ENCODE data around the gene STK24.

The STK24 gene

DNA sequence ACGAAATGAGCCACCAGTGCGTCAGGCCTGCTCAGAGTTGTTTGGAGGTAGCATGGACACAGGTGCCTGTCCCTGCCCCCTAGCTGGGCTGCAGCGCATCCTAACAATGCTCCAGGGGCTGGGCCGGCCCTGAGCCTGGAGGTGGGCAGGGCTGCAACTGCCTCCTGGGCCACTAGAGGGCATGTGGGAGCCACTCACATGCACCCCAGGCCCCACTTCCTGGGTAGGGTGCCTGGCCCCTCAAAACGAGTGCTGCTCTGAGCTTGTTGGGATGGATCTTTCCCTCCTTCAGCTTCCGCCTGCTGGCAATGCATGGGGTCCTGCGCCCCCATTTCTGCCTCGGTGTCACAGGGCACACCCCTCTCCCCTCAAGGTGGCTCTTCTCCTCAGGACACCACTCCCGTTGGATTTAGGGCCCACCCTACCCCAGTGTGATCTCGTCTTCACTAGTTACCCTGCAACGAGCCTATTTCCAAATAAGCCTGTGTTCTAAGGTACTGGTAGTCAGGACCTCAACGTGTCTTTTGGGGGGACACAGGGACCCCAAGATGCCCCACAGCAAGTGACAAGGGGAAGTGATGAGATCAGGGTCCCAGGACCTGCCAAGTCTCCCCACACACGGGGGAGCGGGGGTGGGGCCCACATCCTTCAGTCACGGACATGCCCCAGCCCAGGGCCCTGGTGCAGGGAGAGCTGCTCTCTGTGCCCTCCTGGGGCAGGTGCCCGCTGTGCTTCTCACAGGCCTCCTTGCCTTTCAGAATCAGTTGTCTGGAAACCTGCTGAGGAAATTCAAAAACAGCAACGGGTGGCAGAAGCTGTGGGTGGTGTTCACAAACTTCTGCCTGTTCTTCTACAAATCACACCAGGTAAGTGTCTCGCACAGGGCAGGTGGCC, 131.3 kb downstream of the STK24 start:
- Histone ChIP-seq H3K27ac (no peak overlapping the region), H3K27me3 (replicated peaks) (no peaks in the 10 kb centered on the region), H3K36me3 (replicated peaks) (peaks cover 29% of the 10 kb centered on the region), H3K4me3 (ENCODE audit: low read depth, low read length) (no peak overlapping the region)
- TF ChIP-seq, protein P1, sequence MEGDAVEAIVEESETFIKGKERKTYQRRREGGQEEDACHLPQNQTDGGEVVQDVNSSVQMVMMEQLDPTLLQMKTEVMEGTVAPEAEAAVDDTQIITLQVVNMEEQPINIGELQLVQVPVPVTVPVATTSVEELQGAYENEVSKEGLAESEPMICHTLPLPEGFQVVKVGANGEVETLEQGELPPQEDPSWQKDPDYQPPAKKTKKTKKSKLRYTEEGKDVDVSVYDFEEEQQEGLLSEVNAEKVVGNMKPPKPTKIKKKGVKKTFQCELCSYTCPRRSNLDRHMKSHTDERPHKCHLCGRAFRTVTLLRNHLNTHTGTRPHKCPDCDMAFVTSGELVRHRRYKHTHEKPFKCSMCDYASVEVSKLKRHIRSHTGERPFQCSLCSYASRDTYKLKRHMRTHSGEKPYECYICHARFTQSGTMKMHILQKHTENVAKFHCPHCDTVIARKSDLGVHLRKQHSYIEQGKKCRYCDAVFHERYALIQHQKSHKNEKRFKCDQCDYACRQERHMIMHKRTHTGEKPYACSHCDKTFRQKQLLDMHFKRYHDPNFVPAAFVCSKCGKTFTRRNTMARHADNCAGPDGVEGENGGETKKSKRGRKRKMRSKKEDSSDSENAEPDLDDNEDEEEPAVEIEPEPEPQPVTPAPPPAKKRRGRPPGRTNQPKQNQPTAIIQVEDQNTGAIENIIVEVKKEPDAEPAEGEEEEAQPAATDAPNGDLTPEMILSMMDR (IDR thresholded peaks at IDR 0.05; ENCODE audit: low read depth, low read length, missing control alignments), result peak; percentile 97
- DNase-seq, result peak; percentile 34
- in situ Hi-C loops (cut with HindIII; ENCODE audit: low pct_ligation_motif_present, low sequenced_read_pairs), result loop anchor here (25.0 kb wide), 1 partner anchor 217 kb away; no protein-coding TSS in a partner anchor

DNA sequence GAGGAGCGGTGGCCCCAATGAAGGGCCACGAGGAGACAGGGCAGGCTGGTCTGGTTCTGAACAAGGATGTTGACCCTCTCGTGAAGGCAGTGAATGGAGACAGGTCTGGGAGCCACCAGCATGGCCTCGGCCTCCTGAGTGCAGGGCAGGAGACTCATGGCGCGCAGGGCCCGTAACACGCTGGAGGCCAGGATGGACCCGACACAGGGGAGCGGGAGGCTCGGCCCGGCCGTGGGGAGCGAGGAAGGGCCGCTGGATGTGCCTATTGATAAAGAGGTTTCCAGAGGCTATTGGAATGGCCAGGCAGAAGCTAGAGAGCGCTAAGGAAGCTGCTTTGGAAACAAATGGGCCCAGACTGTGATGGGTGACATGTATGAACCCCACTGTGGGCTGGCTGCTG, 132.5 kb downstream of the STK24 start:
- peaks cover 35% of the 10 kb centered on the region for H3K36me3 ChIP-seq (replicated peaks)
- H3K27ac ChIP-seq, result no peak overlapping the region
- in situ Hi-C loops (cut with HindIII; ENCODE audit: low pct_ligation_motif_present, low sequenced_read_pairs), result loop anchor here (25.0 kb wide), 1 partner anchor 218 kb away; no protein-coding TSS in a partner anchor
- no peaks in the 10 kb centered on the region for H3K27me3 ChIP-seq (replicated peaks)
- TF ChIP-seq, protein P1 (IDR thresholded peaks at IDR 0.05; ENCODE audit: low read depth, low read length, missing control alignments), result no peak
- DNase-seq, result no peak
- H3K4me3 ChIP-seq (ENCODE audit: low read depth, low read length), result no peak overlapping the region

GRCh38 chr13:98443800-98444325, 133.0 kb downstream of the STK24 start:
- in situ Hi-C loops (cut with HindIII; ENCODE audit: low pct_ligation_motif_present, low sequenced_read_pairs), result loop anchor here (25.0 kb wide), 1 partner anchor 218 kb away; no protein-coding TSS in a partner anchor
- Histone ChIP-seq H3K27me3 (replicated peaks) (no peaks in the 10 kb centered on the region), H3K36me3 (replicated peaks) (peaks cover 33% of the 10 kb centered on the region), H3K4me3 (ENCODE audit: low read depth, low read length) (no peak overlapping the region), H3K27ac (peak overlapping the region; percentile 48)
- no peak for DNase-seq
- TF ChIP-seq, protein P1 (IDR thresholded peaks at IDR 0.05; ENCODE audit: low read depth, low read length, missing control alignments), result no peak

DNA sequence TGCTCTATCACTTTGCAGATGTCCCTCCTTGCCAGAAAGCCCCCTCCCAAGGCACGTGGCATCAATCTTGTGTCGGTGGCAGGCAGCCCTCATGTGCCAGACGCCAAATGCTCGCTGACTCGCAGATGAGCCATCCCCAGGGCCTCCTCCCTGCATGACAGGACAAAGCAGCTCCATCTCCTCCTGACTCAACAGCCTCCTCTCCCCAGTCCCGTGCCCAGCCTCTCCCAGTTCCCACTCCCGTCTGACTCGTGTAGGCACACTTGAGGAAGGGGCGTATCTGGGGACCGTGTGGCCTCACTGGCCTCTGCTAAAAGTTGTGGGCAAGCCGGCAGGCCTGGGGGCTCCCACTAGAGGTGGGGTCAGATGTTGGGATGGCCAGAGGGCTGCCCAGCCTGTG, 133.6 kb downstream of the STK24 start:
- TF ChIP-seq, protein P1 (IDR thresholded peaks at IDR 0.05; ENCODE audit: low read depth, low read length, missing control alignments), result no peak
- in situ Hi-C loops (cut with HindIII; ENCODE audit: low pct_ligation_motif_present, low sequenced_read_pairs), result loop anchor here (25.0 kb wide), 1 partner anchor 219 kb away; no protein-coding TSS in a partner anchor
- Histone ChIP-seq H3K27me3 (replicated peaks) (no peaks in the 10 kb centered on the region), H3K27ac (peak overlapping the region; percentile 48), H3K4me3 (ENCODE audit: low read depth, low read length) (no peak overlapping the region), H3K36me3 (replicated peaks) (peaks cover 31% of the 10 kb centered on the region)
- DNase-seq, result peak; percentile 78

GRCh38 chr13:98442391-98443230, 134.3 kb downstream of the STK24 start:
- peak overlapping the region; percentile 18 for H3K27ac ChIP-seq

More at GRCh38 chr13:98442391-98443230, 134.3 kb downstream of the STK24 start:
- in situ Hi-C loops (cut with HindIII; ENCODE audit: low pct_ligation_motif_present, low sequenced_read_pairs), result loop anchor here (25.0 kb wide), 1 partner anchor 220 kb away; no protein-coding TSS in a partner anchor
- H3K4me3 ChIP-seq (ENCODE audit: low read depth, low read length), result no peak overlapping the region
- H3K36me3 ChIP-seq (replicated peaks), result peaks cover 27% of the 10 kb centered on the region
- DNase-seq, result no peak
- no peaks in the 10 kb centered on the region for H3K27me3 ChIP-seq (replicated peaks)
- TF ChIP-seq, protein P1 (IDR thresholded peaks at IDR 0.05; ENCODE audit: low read depth, low read length, missing control alignments), result no peak
